SK-N-SH (cell line): ENCODE data around the gene MYO18A. TPM values are rescaled to one million over a fixed set of nuclear protein-coding genes. Genes with fewer than 3 reads are reported as not detected.
A peak's percentile ranks its signal among the peaks of the same experiment; 100 is the strongest.
"Not testable (repeated sequence)": the region's sequence is repeated elsewhere in the genome, so short reads cannot be mapped to it uniquely, and the experiment has no call there.

ENCODE experiments used
- CTCF ChIA-PET: fragments of 300-600, 350-600 bp; formaldehyde crosslinking; extraction: SDS; loops from one replicate; lab custom pipeline; 2021; lab: Yijun Ruan, JAX
- POLR2A ChIA-PET: fragments of 350-600 bp; sonication (Branson Sonifier 250); formaldehyde crosslinking; extraction: SDS; loops from one replicate; lab custom pipeline; 2020; ENCODE audit warnings: antibody characterized with exemption, inconsistent platforms; lab: Yijun Ruan, JAX
- DNase-seq: peaks from one replicate; pipeline ENCODE4 v3.0.0; 2012
- H2AFZ ChIP-seq: fragments of 200-600 bp; sonication (generic); 2 replicates; pipeline ENCODE4 v1.8.1; 2016; ENCODE audit warnings: antibody characterized with exemption, mild to moderate bottlenecking, low read depth
- H3F3A ChIP-seq: fragments of 200-600 bp; sonication (generic); replicated peaks from 2 replicates; pipeline ENCODE3; 2016; ENCODE audit warnings: antibody characterized with exemption, mild to moderate bottlenecking; ENCODE audit not compliant: insufficient read depth
- H3K27ac ChIP-seq, 2 experiments: fragments of 200-500 bp in 1 of 2; fragments of 200-600 bp in 1 of 2; sonication (Bioruptor generic) in 1 of 2; sonication (generic), shearing (Covaris generic) in 1 of 2; 2 replicates each; pipeline versions ENCODE4 v1.5.1 to v1.6.1; 2014 to 2016; ENCODE audit warnings: low read depth in 2 of 2, inconsistent platforms in 1 of 2, low read length in 1 of 2, mild to moderate bottlenecking in 1 of 2, mixed read lengths in 1 of 2
- H3K27me3 ChIP-seq: fragments of 200-600 bp; sonication (generic), shearing (Covaris generic); 2 replicates; pipeline ENCODE4 v1.6.1; 2016; ENCODE audit warnings: mixed run types; ENCODE audit not compliant: insufficient read depth
- H3K36me3 ChIP-seq, 2 experiments: fragments of 200-500 bp in 1 of 2; fragments of 200-600 bp in 1 of 2; sonication (Bioruptor generic) in 1 of 2; sonication (generic) in 1 of 2; replicated peaks in 1 of 2; 2 replicates each; pipeline versions ENCODE3 to v1.5.1; 2014 to 2016; ENCODE audit warnings: low read length in 1 of 2, mild to moderate bottlenecking in 1 of 2; ENCODE audit not compliant: insufficient read depth in 2 of 2, control insufficient read depth in 1 of 2
- H3K4me1 ChIP-seq, 2 experiments: fragments of 200-500 bp in 1 of 2; fragments of 200-600 bp in 1 of 2; sonication (Bioruptor generic) in 1 of 2; sonication (generic), shearing (Covaris generic) in 1 of 2; 2 replicates each; pipeline versions ENCODE4 v1.5.1 to v1.6.1; 2014 to 2016; ENCODE audit warnings: low read depth in 1 of 2, low read length in 1 of 2, mixed run types in 1 of 2; ENCODE audit not compliant: insufficient read depth in 2 of 2, control insufficient read depth in 1 of 2
- H3K4me2 ChIP-seq: fragments of 200-600 bp; sonication (generic), shearing (Covaris generic); 2 replicates; pipeline ENCODE4 v1.6.1; 2017; ENCODE audit warnings: mixed run types
- H3K4me3 ChIP-seq, 2 experiments: fragments of 200-500 bp in 1 of 2; fragments of 200-600 bp in 1 of 2; sonication (Bioruptor generic) in 1 of 2; sonication (generic), shearing (Covaris generic) in 1 of 2; 2 replicates each; pipeline versions ENCODE4 v1.5.1 to v1.8.1; 2014 to 2016; ENCODE audit warnings: low read depth in 2 of 2, inconsistent platforms in 1 of 2, low read length in 1 of 2, mild to moderate bottlenecking in 1 of 2, mixed read lengths in 1 of 2, moderate library complexity in 1 of 2
- H3K79me2 ChIP-seq: fragments of 200-600 bp; sonication (generic); 2 replicates; pipeline ENCODE4 v1.8.1; 2017; ENCODE audit warnings: mild to moderate bottlenecking; ENCODE audit not compliant: insufficient read depth
- H3K9ac ChIP-seq: fragments of 200-600 bp; sonication (generic); 2 replicates; pipeline ENCODE4 v1.6.1; 2017; ENCODE audit warnings: mixed run types
- H3K9me2 ChIP-seq: fragments of 200-600 bp; sonication (generic); 2 replicates; pipeline ENCODE4 v1.6.1; 2017; ENCODE audit warnings: mixed run types
- H3K9me3 ChIP-seq: fragments of 200-600 bp; sonication (generic); 2 replicates; pipeline ENCODE4 v1.6.1; 2017; ENCODE audit warnings: mixed run types, mild to moderate bottlenecking, moderate library complexity
- H4K20me1 ChIP-seq: fragments of 200-600 bp; sonication (generic); 2 replicates; pipeline ENCODE4 v1.6.1; 2017; ENCODE audit warnings: mild to moderate bottlenecking, mixed run types; ENCODE audit not compliant: insufficient read depth
- CHD2 ChIP-seq: fragments of 150-350 bp; IDR thresholded peaks from 2 replicates; pipeline ENCODE4 v1.6.1; 2018; ENCODE audit warnings: low read length; ENCODE audit not compliant: partially characterized antibody
- EP300 ChIP-seq, 2 experiments: IDR thresholded peaks; 2 replicates each; pipeline versions ENCODE4 v1.4.0 to v1.6.1; 2012; ENCODE audit warnings: borderline replicate concordance in 1 of 2, low read depth in 1 of 2, low read length in 1 of 2
- FOXM1 ChIP-seq: IDR thresholded peaks from 2 replicates; pipeline ENCODE4 v1.4.0; 2012; ENCODE audit warnings: low read depth, mild to moderate bottlenecking
- GATA2 ChIP-seq: sonication (generic); formaldehyde crosslinking; IDR thresholded peaks from 2 replicates; pipeline ENCODE4 v1.5.0; 2020; ENCODE audit warnings: mild to moderate bottlenecking, missing genetic modification reagents
- JUND ChIP-seq: IDR thresholded peaks from 2 replicates; pipeline ENCODE4 v1.4.0; 2012
- MXI1 ChIP-seq: IDR thresholded peaks from 2 replicates; pipeline ENCODE4 v1.6.1; 2012; ENCODE audit warnings: mild to moderate bottlenecking, low read depth, low read length, improper control_type of control experiment
- NFIC ChIP-seq: IDR thresholded peaks from 2 replicates; pipeline ENCODE4 v1.4.0; 2012; ENCODE audit warnings: borderline replicate concordance
- RAD21 ChIP-seq: IDR thresholded peaks from 2 replicates; pipeline ENCODE4 v1.6.1; 2012; ENCODE audit warnings: mild to moderate bottlenecking, low read length
- SMC3 ChIP-seq: IDR thresholded peaks from 2 replicates; pipeline ENCODE4 v1.6.1; 2012; ENCODE audit warnings: low read depth, low read length, improper control_type of control experiment
- WGBS: methylation state at CpG from one replicate; pipeline ENCODE4 v1.1.6; 2017; ENCODE audit warnings: low lambda C conversion rate; 5-methylcytosine and 5-hydroxymethylcytosine counted together
- polyA plus RNA-seq, 3 experiments: library from polyadenylated mRNA; depleted of rRNA; stranded (reverse); fragments of >200 nt; gene quantifications; 2 replicates each; pipeline ENCODE4 v1.2.3, GENCODE V29; 2012
- TF ChIP-seq, protein P1 (sequence below): fragments of 150-350 bp; IDR thresholded peaks from 2 replicates; pipeline ENCODE4 v1.6.1; 2017; ENCODE audit warnings: antibody characterized with exemption, low read length, low read depth, borderline replicate concordance

Gene MYO18A
- polyA plus RNA-seq, 1 of the 3 experiments (the other 2 are of a cell fraction): 6.6 TPM

DNA sequence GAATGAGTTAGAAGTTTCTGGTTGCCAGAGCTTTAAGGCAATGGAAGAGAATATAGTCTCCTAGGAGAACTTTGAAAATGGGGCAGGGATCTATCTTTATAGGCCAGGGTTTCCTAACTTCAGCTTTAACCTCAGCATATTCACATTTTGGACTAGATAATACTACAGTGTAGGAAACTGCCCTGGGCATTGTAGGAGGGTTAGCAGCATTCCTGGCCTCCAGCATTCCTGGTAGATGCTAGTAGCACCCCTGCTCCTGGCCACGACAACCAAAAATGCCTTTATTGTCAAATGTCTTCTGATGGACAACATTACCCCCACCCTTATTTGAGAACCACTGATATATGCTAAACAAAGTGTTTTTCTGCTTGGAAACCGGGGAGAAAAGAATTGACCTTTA, 27.8 kb upstream of the MYO18A start:
- no peaks in the 10 kb centered on the region for H3K36me3 ChIP-seq
- CTCF ChIA-PET: interaction anchor here (0.6 to 19.8 kb wide), 6 partner anchors 9 to 140 kb away, joined by 3 to 438 read pairs (median 14); partner anchors contain the start of gene MYO18A
- no peak for DNase-seq
- H3K27me3 ChIP-seq: no peaks in the 10 kb centered on the region
- WGBS: 71% methylated on average over 2 of the region's 2 CpGs
- no peaks in the 10 kb centered on the region for H3K9me2 ChIP-seq
- H3K27ac ChIP-seq: no peak overlapping the region
- POLR2A ChIA-PET: no interaction called here
- no peak overlapping the region for H3K4me2 ChIP-seq
- H4K20me1 ChIP-seq: no peaks in the 10 kb centered on the region
- H3K4me3 ChIP-seq: no peak overlapping the region
- no peaks in the 10 kb centered on the region; a peak in 1 of 4 replicates for H3K4me1 ChIP-seq
- no peaks in the 10 kb centered on the region for H3F3A ChIP-seq
- no peak overlapping the region for H3K9ac ChIP-seq
- no peaks in the 10 kb centered on the region for H3K9me3 ChIP-seq
- TF ChIP-seq SMC3: no peak
- TF ChIP-seq MXI1: no peak
- TF ChIP-seq GATA2 (CRISPR knock-in tag): no peak
- no peak for TF ChIP-seq CHD2
- no peak for TF ChIP-seq JUND
- no peak for TF ChIP-seq NFIC
- TF ChIP-seq RAD21: no peak
- no peak for TF ChIP-seq FOXM1
- TF ChIP-seq, all 33 proteins: peak for 0
- no peak overlapping the region for H2AFZ ChIP-seq
- no peaks in the 10 kb centered on the region for H3K79me2 ChIP-seq

DNA sequence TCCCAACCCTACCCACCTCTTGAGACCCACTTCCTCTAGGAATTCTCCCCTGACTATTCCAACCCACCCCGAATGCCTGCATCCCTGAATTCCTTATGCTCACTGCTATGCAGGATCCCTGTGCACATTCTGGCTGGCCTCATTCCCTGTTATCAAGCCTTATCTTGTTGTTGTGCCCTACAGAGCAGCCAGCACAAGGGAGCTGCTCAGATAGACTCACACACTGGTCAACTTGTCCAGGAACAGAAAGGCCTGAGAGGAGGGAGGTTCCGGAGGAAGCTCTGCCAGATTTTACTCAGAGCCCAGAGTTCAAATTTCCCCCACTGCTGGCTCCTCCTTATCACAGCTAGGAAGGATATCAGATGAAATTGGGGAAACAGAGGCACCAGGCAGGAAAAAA, 24.8 kb upstream of the MYO18A start:
- Histone ChIP-seq H3K4me1 (no peaks in the 10 kb centered on the region; a peak in 1 of 4 replicates), H3K27ac (no peak overlapping the region), H3K9ac (no peak overlapping the region), H3K9me2 (no peaks in the 10 kb centered on the region), H4K20me1 (no peaks in the 10 kb centered on the region), H3K4me2 (no peak overlapping the region), H3K9me3 (no peaks in the 10 kb centered on the region), H3F3A (no peaks in the 10 kb centered on the region), H3K36me3 (no peaks in the 10 kb centered on the region), H3K4me3 (no peak overlapping the region), H3K79me2 (no peaks in the 10 kb centered on the region), H2AFZ (no peak overlapping the region), H3K27me3 (no peaks in the 10 kb centered on the region)
- CTCF ChIA-PET: interaction anchor here (0.9 to 1.8 kb wide), 9 partner anchors 9 to 81 kb away, joined by 3 to 10 read pairs (median 3); partner anchors contain the start of gene MYO18A
- POLR2A ChIA-PET: no interaction called here
- TF ChIP-seq EP300 (IDR thresholded peaks at IDR 0.05; ENCODE audit: borderline replicate concordance in 1 of 2, low read depth in 1 of 2, low read length in 1 of 2): no peak
- TF ChIP-seq, protein P1, sequence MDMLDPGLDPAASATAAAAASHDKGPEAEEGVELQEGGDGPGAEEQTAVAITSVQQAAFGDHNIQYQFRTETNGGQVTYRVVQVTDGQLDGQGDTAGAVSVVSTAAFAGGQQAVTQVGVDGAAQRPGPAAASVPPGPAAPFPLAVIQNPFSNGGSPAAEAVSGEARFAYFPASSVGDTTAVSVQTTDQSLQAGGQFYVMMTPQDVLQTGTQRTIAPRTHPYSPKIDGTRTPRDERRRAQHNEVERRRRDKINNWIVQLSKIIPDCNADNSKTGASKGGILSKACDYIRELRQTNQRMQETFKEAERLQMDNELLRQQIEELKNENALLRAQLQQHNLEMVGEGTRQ: no peak
- TF ChIP-seq GATA2 (CRISPR knock-in tag): peak; percentile 47
- peak; percentile 46 for DNase-seq
- WGBS: 92% methylated on average over 2 of the region's 2 CpGs

GRCh38 chr17:29204068-29204804, 24.0 kb upstream of the MYO18A start:
- H3K4me2 ChIP-seq, H2AFZ ChIP-seq, H3F3A ChIP-seq, H3K36me3 ChIP-seq, H4K20me1 ChIP-seq, H3K79me2 ChIP-seq, H3K4me3 ChIP-seq, H3K9me2 ChIP-seq, H3K4me1 ChIP-seq, H3K9me3 ChIP-seq, H3K27me3 ChIP-seq, H3K9ac ChIP-seq, DNase-seq, POLR2A ChIA-PET, H3K27ac ChIP-seq: not testable (repeated sequence)
- CTCF ChIA-PET: interaction anchor here (0.9 to 1.8 kb wide), 7 partner anchors 9 to 88 kb away, joined by 3 to 10 read pairs (median 3); partner anchors contain the start of gene MYO18A
- WGBS: 89% methylated on average over 16 of the region's 16 CpGs
